Measurements from ENCODE around the gene TGFB1I1.
"Not testable (repeated sequence)": the region's sequence is repeated elsewhere in the genome, so short reads cannot be mapped to it uniquely, and the experiment has no call there.

TGFB1I1 gene

GRCh38 chr16:31488468-31489297 is 16.7 kb downstream of the TGFB1I1 start:
- no peak for DNase-seq

- no peak for DNase-seq
Observed at GRCh38 chr16:31489298-31489564, 17.3 kb downstream of the TGFB1I1 start.

- DNase-seq, result no peak
Observed at GRCh38 chr16:31489616-31490584, 17.9 kb downstream of the TGFB1I1 start.

GRCh38 chr16:31491778-31492418 is 19.9 kb downstream of the TGFB1I1 start:
- no peak for DNase-seq

GRCh38 chr16:31493506-31494125 is 21.7 kb downstream of the TGFB1I1 start:
- no peak for DNase-seq

- DNase-seq, result no peak
Observed at GRCh38 chr16:31496670-31497069, 24.7 kb downstream of the TGFB1I1 start.

- no peak for DNase-seq
Observed at GRCh38 chr16:31498493-31498892, 26.5 kb downstream of the TGFB1I1 start.

GRCh38 chr16:31499928-31500327 is 28.0 kb downstream of the TGFB1I1 start:
- no peak for DNase-seq

GRCh38 chr16:31501226-31501965 is 29.4 kb downstream of the TGFB1I1 start:
- no peak for DNase-seq

GRCh38 chr16:31501966-31502348 is 30.0 kb downstream of the TGFB1I1 start:
- DNase-seq, result no peak

GRCh38 chr16:31502981-31503380 is 31.0 kb downstream of the TGFB1I1 start:
- DNase-seq, result no peak

GRCh38 chr16:31503555-31503954 is 31.6 kb downstream of the TGFB1I1 start:
- DNase-seq, result not testable (repeated sequence)

GRCh38 chr16:31504159-31504558 is 32.2 kb downstream of the TGFB1I1 start:
- no peak for DNase-seq

- DNase-seq, result no peak
Observed at GRCh38 chr16:31505483-31505882, 33.5 kb downstream of the TGFB1I1 start.

- no peak for DNase-seq
Observed at GRCh38 chr16:31507617-31507928, 35.6 kb downstream of the TGFB1I1 start.

GRCh38 chr16:31507929-31508705 is 36.2 kb downstream of the TGFB1I1 start, which contains the start of gene RUSF1:
Gene RUSF1, minus strand, starts transcription at chr16:31508391. Its CDS starts 18 bp downstream, at chr16:31508373.
- no peak for DNase-seq

GRCh38 chr16:31508706-31509195 is 36.8 kb downstream of the TGFB1I1 start:
- no peak for DNase-seq

- no peak for DNase-seq
Observed at GRCh38 chr16:31513126-31513525, 41.2 kb downstream of the TGFB1I1 start.

GRCh38 chr16:31513884-31514283 is 41.9 kb downstream of the TGFB1I1 start:
- no peak for DNase-seq

- no peak for DNase-seq
Observed at GRCh38 chr16:31517800-31518402, 45.9 kb downstream of the TGFB1I1 start.

Measured in NCI-H1436 treated with DMSO at 0.1 percent for 48 hours (cell line).